ENCODE results near the gene PHC3.
A peak's percentile ranks its signal among the peaks of the same experiment; 100 is the strongest.

Gene PHC3

GRCh38 chr3:170149016-170149415 is 32.5 kb downstream of the PHC3 start:
- TF ChIP-seq GABPA (IDR thresholded peaks at IDR 0.05; ENCODE audit: low read depth) = no peak
- TF ChIP-seq SPI1 (IDR thresholded peaks at IDR 0.05; ENCODE audit: borderline replicate concordance, low read depth) = peak; percentile 35; the same call in 1 of the 2 replicates
- TF ChIP-seq POLR2AphosphoS5 (IDR thresholded peaks at IDR 0.05; ENCODE audit: low read depth) = peak; percentile 42; the same call in 1 of the 2 replicates
- TF ChIP-seq CTCF (IDR thresholded peaks at IDR 0.05; ENCODE audit: insufficient read depth, low read length) = no peak
- TF ChIP-seq REST (IDR thresholded peaks at IDR 0.05; ENCODE audit: insufficient replicate concordance, low read depth) = no peak
- DNase-seq (ENCODE audit: low read depth in 1 of 2, low spot score in 1 of 2) = peak; percentile 77 to 82

GRCh38 chr3:170145278-170145677 is 36.3 kb downstream of the PHC3 start:
- Histone ChIP-seq H3K27me3 (ENCODE audit: insufficient read depth, poor library complexity, severe bottlenecking) (no peaks in the 10 kb centered on the region), H3K27ac (replicated peaks) (no peak overlapping the region), H3K4me3 (replicated peaks; ENCODE audit: insufficient read depth, low read length) (no peak overlapping the region)
- no peak for DNase-seq (ENCODE audit: low read depth in 1 of 2, low spot score in 1 of 2)
- no peak for TF ChIP-seq SPI1 (IDR thresholded peaks at IDR 0.05; ENCODE audit: borderline replicate concordance, low read depth)
- TF ChIP-seq REST (IDR thresholded peaks at IDR 0.05; ENCODE audit: insufficient replicate concordance, low read depth) = no peak
- TF ChIP-seq CTCF (IDR thresholded peaks at IDR 0.05; ENCODE audit: insufficient read depth, low read length) = no peak
- TF ChIP-seq GABPA (IDR thresholded peaks at IDR 0.05; ENCODE audit: low read depth) = no peak

More at GRCh38 chr3:170149016-170149415, 32.5 kb downstream of the PHC3 start:
- Histone ChIP-seq H3K27me3 (ENCODE audit: insufficient read depth, poor library complexity, severe bottlenecking) (no peaks in the 10 kb centered on the region), H3K4me3 (replicated peaks; ENCODE audit: insufficient read depth, low read length) (no peak overlapping the region), H3K27ac (replicated peaks) (peak overlapping the region; percentile 43)

- H3K27ac ChIP-seq (replicated peaks) = no peak overlapping the region
- H3K4me3 ChIP-seq (replicated peaks; ENCODE audit: insufficient read depth, low read length) = no peak overlapping the region
- DNase-seq (ENCODE audit: low read depth in 1 of 2, low spot score in 1 of 2) = no peak
- no peaks in the 10 kb centered on the region for H3K27me3 ChIP-seq (ENCODE audit: insufficient read depth, poor library complexity, severe bottlenecking)
- TF ChIP-seq CTCF (IDR thresholded peaks at IDR 0.05; ENCODE audit: insufficient read depth, low read length) (no peak), POLR2AphosphoS5 (IDR thresholded peaks at IDR 0.05; ENCODE audit: low read depth) (no peak), GABPA (IDR thresholded peaks at IDR 0.05; ENCODE audit: low read depth) (no peak), REST (IDR thresholded peaks at IDR 0.05; ENCODE audit: insufficient replicate concordance, low read depth) (no peak), SPI1 (IDR thresholded peaks at IDR 0.05; ENCODE audit: borderline replicate concordance, low read depth) (peak; percentile 13; the same call in 1 of the 2 replicates)
Measured at GRCh38 chr3:170144437-170144843, 37.1 kb downstream of the PHC3 start.

Measured in HL-60 (cell line).